HL-60/S4 treated with phorbol 12-myristate 13-acetate at 8.2 ng/mL for 4 days and 3 days (cell line): ENCODE data around the gene FAM131B.
"Not testable (repeated sequence)": the region's sequence is repeated elsewhere in the genome, so short reads cannot be mapped to it uniquely, and the experiment has no call there.

Experiments
- in situ Hi-C: fragments of 300-500 bp; cut with MboI; formaldehyde crosslinking; loops from 2 replicates; pipeline ENCODE4 v1.15.0; 2022; ENCODE audit warnings: low sequenced_read_pairs

The FAM131B gene

GRCh38 chr7:143395187-143396149 lies 33.0 kb upstream of the FAM131B start:
- in situ Hi-C loops = no loop called here

- in situ Hi-C loops = no loop called here
Measured at GRCh38 chr7:143394777-143395176, 32.3 kb upstream of the FAM131B start.

GRCh38 chr7:143394068-143394467 lies 31.6 kb upstream of the FAM131B start:
- in situ Hi-C loops = no loop called here

GRCh38 chr7:143393267-143394041 lies 30.9 kb upstream of the FAM131B start:
- in situ Hi-C loops = no loop called here

- in situ Hi-C loops = no loop called here
Measured at GRCh38 chr7:143392875-143393266, 30.4 kb upstream of the FAM131B start.

GRCh38 chr7:143392427-143392826 lies 29.9 kb upstream of the FAM131B start:
- in situ Hi-C loops = not testable (repeated sequence)

GRCh38 chr7:143391462-143392404 lies 29.2 kb upstream of the FAM131B start:
- in situ Hi-C loops = no loop called here

- in situ Hi-C loops = no loop called here
Measured at GRCh38 chr7:143390773-143391317, 28.3 kb upstream of the FAM131B start.

GRCh38 chr7:143390104-143390772 lies 27.7 kb upstream of the FAM131B start:
- in situ Hi-C loops = no loop called here

- in situ Hi-C loops = no loop called here
Measured at GRCh38 chr7:143389316-143390103, 27.0 kb upstream of the FAM131B start.

- in situ Hi-C loops = no loop called here
Measured at GRCh38 chr7:143388491-143389101, 26.1 kb upstream of the FAM131B start.

- in situ Hi-C loops = no loop called here
Measured at GRCh38 chr7:143388051-143388450, 25.5 kb upstream of the FAM131B start.

- in situ Hi-C loops = no loop called here
Measured at GRCh38 chr7:143387156-143387975, 24.9 kb upstream of the FAM131B start.

GRCh38 chr7:143385891-143386781 lies 23.6 kb upstream of the FAM131B start:
- in situ Hi-C loops = no loop called here

- in situ Hi-C loops = no loop called here
Measured at GRCh38 chr7:143384661-143385631, 22.4 kb upstream of the FAM131B start.

- in situ Hi-C loops = no loop called here
Measured at GRCh38 chr7:143384148-143384547, 21.6 kb upstream of the FAM131B start.
